Epithelial cell of prostate (primary cell): ENCODE data around the gene FRMPD4.

ENCODE experiments used
- DNase-seq: peaks from one replicate; pipeline ENCODE4 v3.0.0-alpha.2; 2011; ENCODE audit warnings: low read depth, low spot score
- H3K27ac ChIP-seq: fragments of 450-650 bp; 2 replicates; pipeline ENCODE4 v1.5.1; 2017; ENCODE audit warnings: mild to moderate bottlenecking

Gene FRMPD4

GRCh38 chrX:12349201-12349600 lies 210.9 kb downstream of the FRMPD4 start:
- H3K27ac ChIP-seq: no peak overlapping the region
- DNase-seq: no peak

- DNase-seq: no peak
- H3K27ac ChIP-seq: no peak overlapping the region
Observed at GRCh38 chrX:12352922-12353321, 214.6 kb downstream of the FRMPD4 start.

- DNase-seq: peak; percentile 10
- H3K27ac ChIP-seq: peak overlapping the region; percentile 82
Observed at GRCh38 chrX:12360383-12360782, 222.1 kb downstream of the FRMPD4 start.

GRCh38 chrX:12360986-12361598 lies 222.8 kb downstream of the FRMPD4 start:
- no peak for DNase-seq
- peak overlapping the region; percentile 82 for H3K27ac ChIP-seq

- H3K27ac ChIP-seq: no peak overlapping the region
- DNase-seq: no peak
Observed at GRCh38 chrX:12363216-12363615, 224.9 kb downstream of the FRMPD4 start.

- DNase-seq: no peak
Observed at GRCh38 chrX:12366440-12366839, 228.2 kb downstream of the FRMPD4 start.

GRCh38 chrX:12367254-12367653 lies 229.0 kb downstream of the FRMPD4 start:
- H3K27ac ChIP-seq: no peak overlapping the region
- no peak for DNase-seq

More at GRCh38 chrX:12366440-12366839, 228.2 kb downstream of the FRMPD4 start:
- H3K27ac ChIP-seq: no peak overlapping the region

- DNase-seq: no peak
Observed at GRCh38 chrX:12370497-12370986, 232.3 kb downstream of the FRMPD4 start.

GRCh38 chrX:12372111-12372510 lies 233.8 kb downstream of the FRMPD4 start:
- peak; percentile 18 for DNase-seq
- H3K27ac ChIP-seq: peak overlapping the region; percentile 69

More at GRCh38 chrX:12370497-12370986, 232.3 kb downstream of the FRMPD4 start:
- H3K27ac ChIP-seq: no peak overlapping the region

GRCh38 chrX:12374286-12374685 lies 236.0 kb downstream of the FRMPD4 start:
- H3K27ac ChIP-seq: no peak overlapping the region

GRCh38 chrX:12378253-12378652 lies 240.0 kb downstream of the FRMPD4 start:
- no peak overlapping the region for H3K27ac ChIP-seq
- no peak for DNase-seq

More at GRCh38 chrX:12374286-12374685, 236.0 kb downstream of the FRMPD4 start:
- DNase-seq: no peak

- no peak for DNase-seq
- H3K27ac ChIP-seq: no peak overlapping the region
Observed at GRCh38 chrX:12378706-12379105, 240.4 kb downstream of the FRMPD4 start.

GRCh38 chrX:12379671-12380070 lies 241.4 kb downstream of the FRMPD4 start:
- no peak for DNase-seq
- H3K27ac ChIP-seq: no peak overlapping the region

- H3K27ac ChIP-seq: no peak overlapping the region
- DNase-seq: no peak
Observed at GRCh38 chrX:12383196-12383595, 244.9 kb downstream of the FRMPD4 start.

GRCh38 chrX:12390301-12390700 lies 252.0 kb downstream of the FRMPD4 start:
- DNase-seq: no peak
- H3K27ac ChIP-seq: no peak overlapping the region

- H3K27ac ChIP-seq: no peak overlapping the region
Observed at GRCh38 chrX:12396584-12396983, 258.3 kb downstream of the FRMPD4 start.

GRCh38 chrX:12400218-12400617 lies 261.9 kb downstream of the FRMPD4 start:
- DNase-seq: no peak
- H3K27ac ChIP-seq: no peak overlapping the region

More at GRCh38 chrX:12396584-12396983, 258.3 kb downstream of the FRMPD4 start:
- DNase-seq: no peak

- no peak for DNase-seq
- H3K27ac ChIP-seq: no peak overlapping the region
Observed at GRCh38 chrX:12401252-12401651, 263.0 kb downstream of the FRMPD4 start.

GRCh38 chrX:12403474-12404082 lies 265.3 kb downstream of the FRMPD4 start:
- no peak overlapping the region for H3K27ac ChIP-seq
- no peak for DNase-seq

- DNase-seq: no peak
- no peak overlapping the region for H3K27ac ChIP-seq
Observed at GRCh38 chrX:12405306-12405705, 267.0 kb downstream of the FRMPD4 start.

GRCh38 chrX:12410523-12410922 lies 272.2 kb downstream of the FRMPD4 start:
- DNase-seq: no peak
- no peak overlapping the region for H3K27ac ChIP-seq

- no peak overlapping the region for H3K27ac ChIP-seq
- no peak for DNase-seq
Observed at GRCh38 chrX:12411831-12412230, 273.6 kb downstream of the FRMPD4 start.
